HepG2 (cell line): ENCODE results near the gene AKAP3. TPM values are rescaled to one million over a fixed set of nuclear protein-coding genes. Genes with fewer than 3 reads are reported as not detected.
A peak's percentile ranks its signal among the peaks of the same experiment; 100 is the strongest.

Experiments
- ARID3A ChIP-seq: IDR thresholded peaks from 2 replicates; pipeline ENCODE4 v1.6.1; 2012; ENCODE audit warnings: low read depth, low read length, improper control_type of control experiment
- ERF ChIP-seq: IDR thresholded peaks from 2 replicates; pipeline ENCODE4 v1.6.1; 2018; ENCODE audit warnings: missing biosample characterization, missing genetic modification reagents
- HCFC1 ChIP-seq: fragments of 150-350 bp; IDR thresholded peaks from 2 replicates; pipeline ENCODE4 v1.6.1; 2014; ENCODE audit warnings: low read depth, low read length
- HNRNPL ChIP-seq: fragments of 200-400 bp; formaldehyde crosslinking; IDR thresholded peaks from 2 replicates; pipeline ENCODE4 v1.6.1; 2017; ENCODE audit warnings: mild to moderate bottlenecking, low read depth, low read length
- HNRNPUL1 ChIP-seq: fragments of 200-400 bp; formaldehyde crosslinking; IDR thresholded peaks from 2 replicates; pipeline ENCODE4 v1.6.1; 2017; ENCODE audit warnings: low read depth, mild to moderate bottlenecking, low read length, moderate library complexity
- KAT8 ChIP-seq: IDR thresholded peaks from 2 replicates; pipeline ENCODE4 v1.6.1; 2016; ENCODE audit warnings: missing genetic modification reagents, missing compliant biosample characterization
- NR2C2 ChIP-seq: sonication (generic); formaldehyde crosslinking; IDR thresholded peaks from 2 replicates; pipeline ENCODE4 v1.4.0; 2020; ENCODE audit warnings: missing genetic modification reagents, mild to moderate bottlenecking, moderate library complexity, borderline replicate concordance
- PBX2 ChIP-seq: IDR thresholded peaks from 2 replicates; pipeline ENCODE4 v1.6.1; 2016; ENCODE audit warnings: control low read depth
- PLRG1 ChIP-seq: fragments of 450-650 bp; conservative IDR thresholded peaks from 2 replicates; pipeline ENCODE4 v1.6.1; 2016
- PRMT3 ChIP-seq: sonication (generic); formaldehyde crosslinking; IDR thresholded peaks from 2 replicates; pipeline ENCODE4 v1.8.1; 2022; ENCODE audit warnings: low read depth, mild to moderate bottlenecking, moderate library complexity, missing genetic modification reagents, borderline replicate concordance
- SMARCE1 ChIP-seq: fragments of 450-650 bp; IDR thresholded peaks from 2 replicates; pipeline ENCODE4 v1.6.1; 2017; ENCODE audit warnings: borderline replicate concordance
- SOX13 ChIP-seq, 3 experiments: fragments of 450-650 bp in 1 of 3; sonication (generic) in 1 of 3; formaldehyde crosslinking in 1 of 3; IDR thresholded peaks in 2 of 3; conservative IDR thresholded peaks in 1 of 3; 2 replicates each; pipeline versions ENCODE4 v1.5.0 to v1.6.1; 2016 to 2020; ENCODE audit warnings: antibody characterized with exemption in 1 of 3, mild to moderate bottlenecking in 1 of 3, missing compliant biosample characterization in 1 of 3, missing genetic modification reagents in 1 of 3, moderate library complexity in 1 of 3
- TBX3 ChIP-seq: fragments of 450-650 bp; IDR thresholded peaks from 2 replicates; pipeline ENCODE4 v1.6.1; 2017; ENCODE audit warnings: antibody characterized with exemption, mild to moderate bottlenecking, inconsistent platforms, borderline replicate concordance
- ZFP41 ChIP-seq: sonication (generic); formaldehyde crosslinking; IDR thresholded peaks from 2 replicates; pipeline ENCODE4 v1.4.0; 2020; ENCODE audit warnings: mild to moderate bottlenecking, missing genetic modification reagents, borderline replicate concordance
- ZNF12 ChIP-seq: sonication (generic); formaldehyde crosslinking; IDR thresholded peaks from 2 replicates; pipeline ENCODE4 v1.5.0; 2020; ENCODE audit warnings: missing genetic modification reagents
- ZNF44 ChIP-seq: sonication (generic); formaldehyde crosslinking; IDR thresholded peaks from 2 replicates; pipeline ENCODE4 v1.5.1; 2020; ENCODE audit warnings: mild to moderate bottlenecking, missing genetic modification reagents
- ZNF549 ChIP-seq: sonication (generic); formaldehyde crosslinking; IDR thresholded peaks from 2 replicates; pipeline ENCODE4 v1.5.0; 2020; ENCODE audit warnings: missing genetic modification reagents
- ZNF552 ChIP-seq: sonication (generic); formaldehyde crosslinking; IDR thresholded peaks from 2 replicates; pipeline ENCODE4 v1.9.0; 2022; ENCODE audit warnings: missing genetic modification reagents, mild to moderate bottlenecking, borderline replicate concordance
- ZNF598 ChIP-seq: sonication (generic); formaldehyde crosslinking; IDR thresholded peaks from 2 replicates; pipeline ENCODE4 v1.5.1; 2020; ENCODE audit warnings: mild to moderate bottlenecking, missing genetic modification reagents, borderline replicate concordance
- ZNF687 ChIP-seq: sonication (generic); formaldehyde crosslinking; IDR thresholded peaks from 2 replicates; pipeline ENCODE4 v1.5.1; 2020; ENCODE audit warnings: mild to moderate bottlenecking, missing genetic modification reagents, moderate library complexity
- polyA plus RNA-seq, 8 experiments: library from polyadenylated mRNA; depleted of rRNA in 3 of 8; stranded (reverse) in 7 of 8; unstranded in 1 of 8; fragments of >200 nt; fragmentation: Illumina TruSeq in 4 of 8; extraction: Trizol in 4 of 8; gene quantifications; 2 replicates each; pipeline versions ENCODE4 v1.2.1 to v1.2.3, GENCODE V29; 2011 to 2016; ENCODE audit warnings: low read depth in 4 of 8, missing spikeins in 1 of 8, mixed read lengths in 1 of 8; ENCODE audit not compliant: insufficient read depth in 1 of 8
- total RNA-seq, 5 experiments: library from RNA; depleted of rRNA; stranded (reverse); fragments of >200 nt; fragmentation: Illumina TruSeq; extraction: Trizol; gene quantifications; 2 replicates each; pipeline ENCODE4 v1.2.3, GENCODE V29; 2016; ENCODE audit warnings: low read depth in 1 of 5
- TF ChIP-seq, protein P1 (sequence below): fragments of 450-650 bp; IDR thresholded peaks from 2 replicates; pipeline ENCODE4 v1.6.1; 2017

The AKAP3 gene
- total and polyA plus RNA-seq, 2 of the 13 experiments (the other 11 are each of a cell fraction or from before 2014, with no cell fraction given): 0.22 to 0.49 TPM

GRCh38 chr12:4648501-4649357 is at the start of gene AKAP3, which contains the start of gene NDUFA9 (continued):
- TF ChIP-seq ZNF44 (CRISPR knock-in tag): no peak
- TF ChIP-seq PBX2: no peak
- peak; percentile 72 for TF ChIP-seq ZNF687 (CRISPR knock-in tag)
- TF ChIP-seq HNRNPL: no peak
- TF ChIP-seq ARID3A: no peak
- TF ChIP-seq ZFP41 (CRISPR knock-in tag): no peak
- peak; percentile 62; the same call in 1 of the 2 replicates for TF ChIP-seq NR2C2 (CRISPR knock-in tag)
- peak; percentile 55; the same call in 1 of the 2 replicates for TF ChIP-seq HCFC1
- TF ChIP-seq, protein P1, sequence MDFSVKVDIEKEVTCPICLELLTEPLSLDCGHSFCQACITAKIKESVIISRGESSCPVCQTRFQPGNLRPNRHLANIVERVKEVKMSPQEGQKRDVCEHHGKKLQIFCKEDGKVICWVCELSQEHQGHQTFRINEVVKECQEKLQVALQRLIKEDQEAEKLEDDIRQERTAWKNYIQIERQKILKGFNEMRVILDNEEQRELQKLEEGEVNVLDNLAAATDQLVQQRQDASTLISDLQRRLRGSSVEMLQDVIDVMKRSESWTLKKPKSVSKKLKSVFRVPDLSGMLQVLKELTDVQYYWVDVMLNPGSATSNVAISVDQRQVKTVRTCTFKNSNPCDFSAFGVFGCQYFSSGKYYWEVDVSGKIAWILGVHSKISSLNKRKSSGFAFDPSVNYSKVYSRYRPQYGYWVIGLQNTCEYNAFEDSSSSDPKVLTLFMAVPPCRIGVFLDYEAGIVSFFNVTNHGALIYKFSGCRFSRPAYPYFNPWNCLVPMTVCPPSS: no peak
- TF ChIP-seq PRMT3 (CRISPR knock-in tag): no peak
- TF ChIP-seq SMARCE1: no peak
- TF ChIP-seq ZNF549: no peak
- no peak for TF ChIP-seq PLRG1
- TF ChIP-seq KAT8 (CRISPR knock-in tag): peak; percentile 97
- TF ChIP-seq TBX3: no peak
- no peak for TF ChIP-seq ZNF552
- TF ChIP-seq SOX13 (IDR thresholded peaks at IDR 0.05): no peak
- peak in 1 of 2 experiments; percentile 46; a peak in 2 of 4 replicates for TF ChIP-seq SOX13 (CRISPR knock-in tag; conservative IDR thresholded peaks at IDR 0.05 in 1 of 2, IDR thresholded peaks at IDR 0.05 in 1 of 2)
- peak; percentile 37; the same call in 1 of the 2 replicates for TF ChIP-seq ERF (CRISPR knock-in tag)
- TF ChIP-seq HNRNPUL1: no peak
- TF ChIP-seq ZNF12 (CRISPR knock-in tag): no peak
- TF ChIP-seq ZNF598 (CRISPR knock-in tag): no peak
